ENCODE data around the gene HARBI1. TPM values are rescaled to one million over a fixed set of nuclear protein-coding genes. Genes with fewer than 3 reads are reported as not detected.

The HARBI1 gene, protein sequence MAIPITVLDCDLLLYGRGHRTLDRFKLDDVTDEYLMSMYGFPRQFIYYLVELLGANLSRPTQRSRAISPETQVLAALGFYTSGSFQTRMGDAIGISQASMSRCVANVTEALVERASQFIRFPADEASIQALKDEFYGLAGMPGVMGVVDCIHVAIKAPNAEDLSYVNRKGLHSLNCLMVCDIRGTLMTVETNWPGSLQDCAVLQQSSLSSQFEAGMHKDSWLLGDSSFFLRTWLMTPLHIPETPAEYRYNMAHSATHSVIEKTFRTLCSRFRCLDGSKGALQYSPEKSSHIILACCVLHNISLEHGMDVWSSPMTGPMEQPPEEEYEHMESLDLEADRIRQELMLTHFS
- 3.9 and 5.2 TPM in 2 replicates for total RNA-seq

DNA sequence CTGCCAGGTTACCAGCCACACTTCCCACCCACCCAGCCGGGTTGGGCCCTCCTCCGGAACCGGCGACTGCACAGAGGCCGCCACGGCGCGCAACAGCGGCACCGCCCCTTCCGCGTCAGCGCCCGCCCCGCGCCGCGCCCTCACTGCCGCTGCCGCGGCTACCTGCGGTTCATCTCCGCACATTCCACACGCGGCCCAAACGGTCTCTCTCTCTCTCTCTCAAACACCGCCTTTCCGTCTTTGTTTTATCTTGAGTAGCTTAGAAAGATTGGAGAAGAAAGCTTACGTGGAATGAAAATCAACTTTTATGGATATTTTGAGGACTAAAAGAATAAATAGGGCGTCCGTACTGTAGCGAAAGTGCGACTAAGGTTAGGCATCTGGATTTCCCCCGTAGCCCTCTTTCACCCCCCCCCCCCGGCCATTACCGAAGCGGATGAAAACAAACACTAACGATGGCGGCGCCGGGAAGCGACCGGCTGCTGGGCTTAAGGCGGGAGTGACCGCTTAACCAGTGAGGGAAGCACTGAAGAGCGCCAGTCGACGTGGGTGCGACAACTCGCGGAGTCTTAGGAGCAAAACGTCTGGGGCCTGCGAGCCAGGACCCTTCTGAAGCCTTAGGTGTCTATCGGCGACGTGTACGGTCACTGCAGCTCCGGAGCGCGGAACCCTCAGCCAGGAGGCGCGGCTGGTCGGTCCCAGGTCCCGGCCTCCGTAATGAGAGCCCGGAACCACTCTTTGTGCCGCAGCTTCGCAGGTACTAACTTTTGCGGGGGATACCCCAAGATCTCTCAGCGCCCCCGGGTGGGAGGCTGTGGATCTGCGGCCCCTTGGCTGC, at the start of gene HARBI1, which contains the start of gene ATG13:
TSS of gene HARBI1 (minus strand) at position 94 of the 838 bp plus-strand sequence. CDS start 990 bp downstream, outside the sequence.
TSS of gene ATG13 (plus strand) at position 420 of the 838 bp plus-strand sequence. CDS start 26,739 bp downstream, outside the sequence.

DNA sequence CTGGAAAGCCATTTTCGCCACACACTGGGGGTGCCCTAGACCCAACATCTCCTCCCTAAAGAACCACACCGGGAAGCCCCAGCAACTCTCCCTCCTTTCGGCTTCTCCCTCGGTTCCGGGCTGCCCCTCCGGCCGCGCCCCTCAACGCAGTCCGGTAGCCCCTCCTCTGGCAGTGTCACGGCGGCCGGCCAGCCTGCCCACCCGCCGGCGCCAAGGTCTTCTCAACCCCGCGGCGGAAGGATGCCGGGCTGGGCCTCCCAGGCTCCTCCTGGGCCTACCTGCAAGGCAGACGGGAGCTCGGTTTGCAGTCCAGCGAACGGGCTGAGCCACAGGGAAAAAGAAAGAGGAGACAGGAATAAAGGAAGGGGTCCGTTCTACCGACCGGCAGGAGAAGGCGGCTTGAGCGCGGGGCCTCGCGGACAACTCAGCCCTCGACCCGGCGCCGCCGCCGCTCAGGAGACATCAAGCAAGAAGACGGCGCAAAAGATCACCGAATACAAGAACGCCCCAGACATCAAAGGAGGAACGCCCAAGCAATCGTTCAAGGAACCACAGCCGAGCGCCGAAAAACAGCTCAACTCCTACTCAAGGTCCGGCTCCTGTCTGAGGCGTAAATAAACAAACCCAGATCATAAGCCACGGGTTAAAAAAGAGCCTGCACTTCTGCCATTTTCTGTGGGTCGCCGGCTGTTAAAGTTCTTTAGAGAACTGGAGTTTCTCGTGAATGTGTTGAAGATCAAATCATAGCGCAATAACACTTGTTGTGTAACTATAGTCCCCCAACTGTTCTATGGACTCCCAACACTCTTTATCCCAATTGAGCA, 23.3 kb downstream of the HARBI1 start, which contains the start of gene AMBRA1:
TSS of gene AMBRA1 (minus strand) at position 474 of the 824 bp plus-strand sequence. CDS start 45,643 bp downstream, outside the sequence.

Other genes with a start within 250 kb of the HARBI1 start
- 23.0 and 53.0 TPM in 2 replicates for gene MDK, start 235.6 kb downstream of the HARBI1 start, total RNA-seq
- gene CHRM4, start 225.5 kb downstream of the HARBI1 start, total RNA-seq: 0.09 TPM in 1 of 2 replicates, not detected in the other
- 23.0 and 28.4 TPM in 2 replicates for gene AMBRA1, start 23.2 kb downstream of the HARBI1 start, total RNA-seq
- gene ATG13, start 326 bp upstream of the HARBI1 start, total RNA-seq: 55.5 and 58.8 TPM in 2 replicates
- gene ARHGAP1, start 83.4 kb upstream of the HARBI1 start, total RNA-seq: 36.3 and 38.3 TPM in 2 replicates
- 5.0 and 6.2 TPM in 2 replicates for gene ZNF408, start 83.8 kb upstream of the HARBI1 start, total RNA-seq
- 0.16 TPM in 1 of 2 replicates, not detected in the other for gene F2, start 102.0 kb upstream of the HARBI1 start, total RNA-seq
- gene CKAP5, start 229.1 kb upstream of the HARBI1 start, total RNA-seq: 57.8 and 58.0 TPM in 2 replicates

Measured in bronchial smooth muscle cell (primary cell).